Ovary (tissue), 3 donors: ENCODE results near the gene NBPF4.

Experiments
- CTCF ChIP-seq, 3 donors: fragments of 450-650 bp in 2 of 3; fragments of 200-600 bp in 1 of 3; IDR thresholded peaks; one replicate each; pipeline versions ENCODE4 v1.5.1 to v1.8.0; 2016 to 2022; ENCODE audit warnings: antibody characterized with exemption in 3 of 3, mild to moderate bottlenecking in 1 of 3
- POLR2A ChIP-seq: fragments of 450-650 bp; IDR thresholded peaks from one replicate; pipeline ENCODE4 v1.6.1; 2017; ENCODE audit warnings: antibody characterized with exemption, mild to moderate bottlenecking, moderate library complexity
- donor health status: DM: no; HTN: no; CAD: no.

- TF ChIP-seq POLR2A (no peak), CTCF (IDR thresholded peaks at IDR 0.05) (no peak)
Observed at GRCh38 chr1:108192581-108192980, 51.3 kb downstream of the NBPF4 start.
